ENCODE results near the gene BBOF1. TPM values are rescaled to one million over a fixed set of nuclear protein-coding genes. Genes with fewer than 3 reads are reported as not detected.
A peak's percentile ranks its signal among the peaks of the same experiment; 100 is the strongest.

BBOF1 gene
- total RNA-seq, 2 donors from 2014 or later: 3.3 to 5.7 TPM

DNA sequence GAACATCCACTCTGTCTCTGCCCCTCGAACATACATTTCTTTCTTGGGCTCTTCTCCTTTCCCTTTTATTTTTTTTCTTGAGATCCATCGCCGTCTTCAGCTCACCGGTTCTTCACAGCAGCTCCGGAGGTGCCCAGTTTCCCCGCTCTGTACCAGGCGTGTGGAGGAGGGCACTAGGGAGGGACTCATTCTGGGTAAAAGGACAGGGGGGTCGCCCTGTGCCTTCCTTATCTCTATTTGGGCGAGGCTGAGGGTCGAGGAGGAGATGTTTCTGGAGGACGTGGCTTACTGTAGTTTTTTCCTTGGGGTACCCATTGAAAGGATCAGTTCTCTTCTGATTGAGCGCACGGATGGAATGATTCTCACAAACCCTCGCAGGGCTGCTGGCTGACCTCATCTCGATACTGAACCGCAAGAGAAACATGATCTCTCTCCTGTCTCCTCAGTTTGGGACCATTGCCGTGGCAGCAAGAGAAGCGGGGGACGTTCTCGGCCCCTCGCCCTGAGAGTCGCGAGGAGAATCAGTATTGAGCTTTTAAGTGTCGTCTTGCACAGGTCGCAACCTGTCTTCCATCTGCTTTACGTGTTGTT, 66.0 kb downstream of the BBOF1 start:
- H3K27me3 ChIP-seq: no peaks in the 10 kb centered on the region
- no peak for DNase-seq (ENCODE audit: low spot score)
- H3K9me3 ChIP-seq: no peaks in the 10 kb centered on the region
- H3K36me3 ChIP-seq: no peaks in the 10 kb centered on the region
- H3K27ac ChIP-seq: peak overlapping the region; percentile 82 to 84
- no peak for TF ChIP-seq CTCF (IDR thresholded peaks at IDR 0.05)
- H3K4me3 ChIP-seq: peak overlapping the region; percentile 59 to 87
- H3K4me1 ChIP-seq: peaks cover 0 to 21% of the 10 kb centered on the region in 2 donors

GRCh38 chr14:74085828-74086227, 66.7 kb downstream of the BBOF1 start:
- peaks cover 0 to 21% of the 10 kb centered on the region in 2 donors for H3K4me1 ChIP-seq
- DNase-seq (ENCODE audit: low spot score): no peak
- H3K27me3 ChIP-seq: no peaks in the 10 kb centered on the region
- H3K27ac ChIP-seq: no peak overlapping the region
- peak overlapping the region in 1 of 2 donors; percentile 87 for H3K4me3 ChIP-seq
- no peaks in the 10 kb centered on the region for H3K36me3 ChIP-seq
- no peak for TF ChIP-seq CTCF (IDR thresholded peaks at IDR 0.05)
- H3K9me3 ChIP-seq: no peaks in the 10 kb centered on the region

DNA sequence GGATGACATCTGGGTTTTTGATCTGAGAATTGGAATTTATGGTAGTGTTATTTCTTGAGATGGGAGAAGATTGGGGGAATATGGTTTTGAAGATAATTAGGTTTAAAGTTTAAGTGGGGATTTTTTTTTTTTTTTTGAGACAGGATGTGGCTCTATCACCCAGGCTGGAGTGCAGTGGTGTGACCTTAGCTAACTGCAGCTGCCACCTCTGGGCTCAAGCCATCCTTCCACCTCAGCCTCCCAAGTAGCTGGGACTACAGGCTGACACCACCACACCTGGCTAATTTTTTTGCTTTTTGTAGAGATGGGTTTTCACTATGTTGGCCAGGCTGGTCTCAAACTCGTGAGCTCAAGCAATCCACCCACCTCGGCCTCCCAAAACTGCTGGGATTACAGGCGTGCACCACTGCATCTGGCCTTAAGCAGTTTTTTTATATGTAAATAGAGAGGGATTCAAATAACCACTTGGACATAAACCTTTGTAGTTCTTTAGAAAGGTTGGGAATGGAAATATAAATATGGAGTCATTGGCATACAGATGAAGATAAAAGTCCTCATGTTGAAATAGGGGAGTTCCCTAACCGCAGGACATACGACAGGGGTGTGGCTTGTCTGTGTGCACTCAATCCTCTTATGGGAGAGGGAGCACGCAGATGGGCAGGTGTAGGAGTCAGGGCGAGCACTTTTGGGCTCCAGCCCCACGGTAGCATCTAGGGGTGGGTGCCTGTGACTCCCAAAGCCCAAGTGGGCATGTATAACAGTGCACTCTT, 70.3 kb downstream of the BBOF1 start:
- TF ChIP-seq CTCF (IDR thresholded peaks at IDR 0.05): no peak
- no peak overlapping the region for H3K4me3 ChIP-seq
- DNase-seq (ENCODE audit: low spot score): no peak
- no peaks in the 10 kb centered on the region for H3K9me3 ChIP-seq
- no peaks in the 10 kb centered on the region for H3K27me3 ChIP-seq
- peaks cover 0 to 10% of the 10 kb centered on the region in 2 donors for H3K4me1 ChIP-seq
- peaks cover 3% of the 10 kb centered on the region for H3K36me3 ChIP-seq
- no peak overlapping the region for H3K27ac ChIP-seq

DNA sequence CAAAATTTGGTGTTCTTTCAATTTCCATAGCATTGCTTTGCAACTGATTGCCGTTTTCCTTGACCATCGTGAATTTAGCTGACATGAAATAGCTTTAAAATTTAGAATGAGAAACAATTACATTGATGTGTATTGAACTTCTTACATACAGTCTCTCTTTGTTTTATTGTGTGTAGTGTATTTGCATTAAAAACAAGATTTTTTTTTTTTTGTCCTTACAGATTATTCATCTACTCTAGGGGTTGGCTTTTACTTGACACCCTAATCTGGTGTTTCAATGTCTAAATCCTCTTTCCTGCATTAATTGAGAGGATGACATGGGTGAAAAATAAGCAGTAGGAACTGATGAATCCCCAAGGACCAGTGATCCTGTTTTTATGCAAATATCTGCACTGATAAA, 86.2 kb downstream of the BBOF1 start:
- H3K36me3 ChIP-seq: peaks cover 14% of the 10 kb centered on the region
- H3K9me3 ChIP-seq: no peaks in the 10 kb centered on the region
- no peak for DNase-seq (ENCODE audit: low spot score)
- no peak for TF ChIP-seq CTCF (IDR thresholded peaks at IDR 0.05)
- H3K27ac ChIP-seq: no peak overlapping the region
- H3K4me3 ChIP-seq: no peak overlapping the region
- H3K4me1 ChIP-seq: no peaks in the 10 kb centered on the region
- no peaks in the 10 kb centered on the region for H3K27me3 ChIP-seq

GRCh38 chr14:74109369-74109768, 90.2 kb downstream of the BBOF1 start:
- no peak for TF ChIP-seq CTCF (IDR thresholded peaks at IDR 0.05)
- no peak overlapping the region for H3K27ac ChIP-seq
- no peak for DNase-seq (ENCODE audit: low spot score)
- H3K4me3 ChIP-seq: no peak overlapping the region
- H3K27me3 ChIP-seq: no peaks in the 10 kb centered on the region
- H3K36me3 ChIP-seq: peaks cover 14% of the 10 kb centered on the region
- H3K9me3 ChIP-seq: no peaks in the 10 kb centered on the region
- H3K4me1 ChIP-seq: no peaks in the 10 kb centered on the region
